HG03159 (cell line): ENCODE results near the gene PDLIM7.

Experiments used
- ATAC-seq: cut with Tn5 transposase; IDR thresholded peaks from one replicate; pipeline ENCODE4 v1.9.1; 2021; ENCODE audit warnings: mild to moderate bottlenecking, moderate library complexity; ENCODE audit not compliant: unreplicated experiment

PDLIM7 gene

GRCh38 chr5:177475563-177476427 lies 21.6 kb downstream of the PDLIM7 start:
- ATAC-seq: no peak

DNA sequence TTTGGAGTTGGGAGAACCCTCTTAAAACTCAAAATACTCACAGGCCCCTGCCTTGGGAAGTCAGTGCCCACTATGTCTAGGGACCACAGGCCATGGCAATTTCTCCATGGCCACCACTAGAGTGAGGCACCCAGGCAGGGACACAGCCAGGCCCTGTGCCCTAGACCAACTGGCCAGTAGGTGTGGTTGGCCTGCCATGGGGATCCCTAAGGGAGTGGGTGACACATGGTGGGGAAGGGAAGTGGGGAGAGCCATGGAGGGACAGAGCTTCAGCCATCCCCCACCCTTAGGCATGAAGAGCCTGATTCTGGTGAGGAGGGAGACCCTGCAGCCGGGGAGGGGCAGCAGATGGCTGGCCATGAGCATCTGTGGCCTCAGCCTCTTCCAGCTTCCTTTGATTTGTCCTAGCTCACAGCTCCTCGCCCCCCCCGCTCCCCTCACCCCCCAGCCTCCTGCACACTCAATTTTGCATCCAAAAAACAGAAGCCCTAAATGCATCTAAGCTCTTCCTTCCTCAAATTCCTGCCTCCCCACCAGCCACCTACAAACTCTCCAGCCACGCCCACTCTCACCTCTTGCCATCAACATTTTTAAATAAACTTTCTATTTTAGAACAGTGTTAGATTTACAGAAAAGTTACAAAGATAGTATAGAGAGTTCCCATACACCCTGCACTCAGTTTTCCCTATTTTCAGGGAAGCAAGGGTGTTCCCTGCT lies 22.4 kb downstream of the PDLIM7 start:
- ATAC-seq: no peak

DNA sequence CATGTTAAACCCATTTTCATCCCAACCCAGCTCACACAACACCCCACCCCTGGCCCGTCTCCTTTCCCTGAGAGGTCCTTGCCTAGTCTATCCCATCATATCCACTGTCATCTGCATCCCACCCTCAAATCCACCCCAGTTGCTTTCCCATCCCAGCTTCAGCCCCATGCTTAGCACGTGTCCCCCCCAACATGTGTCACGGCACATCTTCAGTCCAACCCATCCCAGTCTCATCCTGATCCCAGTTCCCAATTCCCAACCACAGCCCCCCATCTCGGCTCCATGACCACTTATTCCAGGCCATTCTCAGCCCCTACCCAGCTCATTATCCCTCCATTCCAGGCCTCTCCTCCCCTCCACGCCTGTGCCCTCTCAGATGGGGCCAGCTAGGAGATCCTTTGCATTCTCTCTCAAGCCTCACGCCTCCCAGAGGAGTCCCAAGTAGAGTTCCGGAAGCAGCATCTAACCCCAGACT lies 23.4 kb downstream of the PDLIM7 start:
- no peak for ATAC-seq

DNA sequence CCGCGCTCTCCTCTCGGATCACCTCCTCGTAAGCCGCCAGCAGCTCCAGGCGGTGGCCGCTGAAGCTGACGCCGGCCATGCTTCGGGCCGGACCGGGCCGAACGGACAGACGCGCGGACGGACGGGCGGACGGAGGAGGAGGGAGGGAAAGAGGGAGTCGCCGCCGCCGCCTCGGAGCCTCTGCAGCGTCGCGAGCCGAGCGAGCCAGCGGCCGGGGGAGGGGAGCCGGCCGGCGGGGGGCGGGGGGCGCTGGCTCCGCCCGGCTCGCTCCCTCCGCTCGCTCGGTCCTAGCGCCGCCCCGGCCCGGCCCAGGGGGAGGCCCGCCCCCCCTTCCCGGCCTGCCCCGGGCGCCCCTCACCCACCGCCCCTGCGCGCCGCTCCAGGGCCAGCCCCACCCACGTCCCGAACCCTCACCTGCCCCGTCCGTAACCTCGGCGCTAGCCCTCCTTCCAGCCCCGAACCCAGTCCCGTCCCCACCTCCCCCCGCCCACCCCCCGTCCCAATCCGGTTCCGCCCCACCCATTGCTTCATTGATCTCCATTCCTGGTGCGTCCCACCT lies 23.9 kb downstream of the PDLIM7 start, which contains the start of gene DBN1:
Gene DBN1 (minus strand): TSS at position 192 of the 559 bp plus-strand sequence. CDS start 113 bp downstream, at position 79.
- ATAC-seq: no peak

GRCh38 chr5:177472460-177473442 lies 24.7 kb downstream of the PDLIM7 start:
- no peak for ATAC-seq

DNA sequence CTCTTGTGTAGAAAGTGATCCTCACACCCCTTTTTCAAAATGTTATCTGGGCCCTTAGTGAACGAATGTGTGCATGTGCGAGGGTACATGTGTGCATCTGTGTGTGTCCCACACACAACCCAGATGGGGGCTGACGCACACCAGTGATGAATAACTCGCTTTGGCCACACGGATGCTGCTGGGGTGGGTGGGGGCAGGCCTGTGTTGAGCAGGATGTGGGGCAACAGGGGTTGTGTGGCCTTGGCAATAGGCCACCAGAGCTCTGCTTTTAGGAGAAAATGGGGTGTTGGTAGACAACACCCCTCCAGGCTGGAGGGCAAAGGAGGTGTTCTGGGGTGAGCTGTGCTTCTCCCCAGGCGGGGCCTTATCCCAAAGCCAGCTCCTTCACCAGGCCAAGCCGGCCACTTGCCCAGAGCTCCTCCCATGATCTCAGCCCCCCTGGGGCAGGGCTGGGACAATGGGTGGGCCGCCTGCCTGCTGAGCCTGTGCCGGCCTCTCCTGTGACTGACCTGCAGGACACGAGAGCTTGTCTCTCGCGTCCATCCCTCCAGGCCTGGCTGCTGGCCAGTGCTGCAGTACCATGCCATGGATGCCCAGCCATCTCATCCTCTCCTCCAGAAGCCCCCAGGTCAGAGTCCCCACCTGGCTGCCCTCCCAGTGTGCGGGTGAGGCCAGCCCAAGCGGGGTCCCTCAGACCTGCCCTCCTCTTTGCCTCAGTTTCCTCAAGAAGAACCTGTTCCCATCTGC lies 25.6 kb downstream of the PDLIM7 start:
- no peak for ATAC-seq

- no peak for ATAC-seq
Measured at GRCh38 chr5:177470759-177471536, 26.5 kb downstream of the PDLIM7 start.

GRCh38 chr5:177469750-177470525 lies 27.5 kb downstream of the PDLIM7 start:
- no peak for ATAC-seq

- ATAC-seq: no peak
Measured at GRCh38 chr5:177468685-177469628, 28.4 kb downstream of the PDLIM7 start.

DNA sequence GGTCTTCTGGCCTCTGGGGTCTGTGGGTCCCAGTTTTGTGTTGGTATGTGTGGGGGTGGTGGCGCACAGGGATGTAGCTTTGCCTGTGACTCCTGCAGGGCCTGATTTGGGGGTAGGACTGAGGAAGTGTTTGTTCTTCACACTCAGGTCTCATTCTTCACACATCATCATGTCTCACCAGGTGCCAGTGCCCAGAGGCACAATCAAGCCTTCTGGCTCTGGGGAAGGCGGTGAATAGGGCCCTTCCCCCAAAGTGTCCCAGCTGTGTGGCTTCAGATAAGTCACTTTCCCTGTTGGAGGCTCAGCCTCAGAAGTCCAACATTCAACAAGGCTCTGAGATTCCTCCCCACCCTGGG lies 29.1 kb downstream of the PDLIM7 start:
- no peak for ATAC-seq

DNA sequence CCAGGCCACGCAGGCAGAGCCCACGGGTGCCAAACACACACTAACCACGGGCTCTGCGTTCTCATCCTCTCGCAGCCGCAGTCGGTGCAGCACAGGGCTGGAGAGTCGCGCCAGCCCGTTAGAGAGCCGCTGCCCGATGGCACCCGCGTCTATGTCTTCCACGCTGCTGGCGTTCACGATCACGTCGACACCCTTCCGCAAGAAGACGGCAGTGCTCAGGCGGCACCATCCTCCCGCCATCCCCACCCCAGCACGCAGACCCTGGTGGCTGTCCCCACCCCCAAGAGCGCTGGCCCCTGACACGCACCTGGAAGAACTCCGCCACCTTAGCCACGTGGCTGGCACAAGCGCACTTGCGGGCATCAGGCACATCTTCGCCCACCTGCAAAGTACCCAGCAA lies 30.0 kb downstream of the PDLIM7 start:
- ATAC-seq: no peak

DNA sequence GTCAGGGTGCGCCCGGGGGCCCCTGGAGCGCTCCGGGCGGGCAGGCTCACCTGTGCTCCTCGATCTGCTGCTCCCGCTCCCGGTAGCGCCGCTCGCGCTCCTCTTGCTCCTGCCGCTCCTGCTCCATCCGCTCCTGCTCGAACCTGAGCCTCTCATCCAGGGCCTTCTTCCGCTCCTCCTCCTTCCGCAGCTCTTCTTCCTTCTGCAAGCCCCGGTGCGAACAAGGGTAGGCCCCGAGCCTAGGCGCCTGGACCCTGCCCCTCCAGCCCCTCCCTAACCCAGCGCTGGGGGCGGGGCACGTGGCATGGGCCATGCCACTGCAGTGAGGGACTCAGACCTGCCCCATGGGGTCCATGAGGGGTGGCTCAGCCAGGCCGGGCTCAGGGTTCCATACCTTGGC lies 30.5 kb downstream of the PDLIM7 start:
- no peak for ATAC-seq

DNA sequence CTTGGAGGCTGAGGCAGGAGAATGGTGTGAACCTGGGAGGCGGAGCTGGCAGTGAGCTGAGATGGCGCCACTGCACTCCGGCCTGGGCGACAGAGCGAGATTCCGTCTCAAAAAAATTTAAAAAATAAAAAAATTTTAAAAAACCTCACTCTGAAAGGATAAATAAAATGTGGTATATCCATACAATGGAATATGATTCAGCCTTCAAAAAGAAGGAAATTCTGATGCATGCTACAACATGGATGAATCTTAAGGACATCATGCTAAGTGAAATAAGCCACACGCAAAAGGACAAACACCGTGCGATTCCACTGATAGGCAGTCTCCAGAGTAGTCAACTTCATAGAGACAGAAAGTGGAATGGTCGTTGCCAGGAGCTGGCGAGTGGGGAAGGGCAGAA lies 32.4 kb downstream of the PDLIM7 start:
- no peak for ATAC-seq

GRCh38 chr5:177462021-177462670 lies 35.3 kb downstream of the PDLIM7 start:
- no peak for ATAC-seq

GRCh38 chr5:177459819-177460628 lies 37.4 kb downstream of the PDLIM7 start:
- ATAC-seq: no peak

- no peak for ATAC-seq
Measured at GRCh38 chr5:177459357-177459756, 38.0 kb downstream of the PDLIM7 start.
